ENCODE results near the gene TMCC3. TPM values are rescaled to one million over a fixed set of nuclear protein-coding genes. Genes with fewer than 3 reads are reported as not detected.

TMCC3 gene
- total and polyA plus RNA-seq, 8 donors, result 0.58 to 14.3 (median 5.0) TPM

GRCh38 chr12:94628819-94629472 is 21.4 kb downstream of the TMCC3 start:
- Histone ChIP-seq H3K9me3 (no peaks in the 10 kb centered on the region), H3K4me3 (no peak overlapping the region), H3K27ac (no peak overlapping the region), H3K27me3 (no peaks in the 10 kb centered on the region), H3K36me3 (no peaks in the 10 kb centered on the region), H3K4me1 (no peaks in the 10 kb centered on the region)
- no peak for TF ChIP-seq EP300 (IDR thresholded peaks at IDR 0.05)
- TF ChIP-seq POLR2A (IDR thresholded peaks at IDR 0.05), result no peak
- TF ChIP-seq CTCF (IDR thresholded peaks at IDR 0.05), result no peak
- TF ChIP-seq POLR2AphosphoS5 (IDR thresholded peaks at IDR 0.05), result no peak
- intact Hi-C loops (cut with DNase I; ENCODE audit: low total_unique reads), result no loop called here
- 90 to 94% (median 91%) methylated on average over 6 of the region's 6 CpGs for WGBS, 5 donors
- no peak for DNase-seq

- Histone ChIP-seq H3K27ac (no peak overlapping the region), H3K9me3 (no peaks in the 10 kb centered on the region), H3K27me3 (no peaks in the 10 kb centered on the region), H3K4me3 (no peak overlapping the region), H3K4me1 (peaks cover 0 to 4% (median 1%) of the 10 kb centered on the region in 4 donors), H3K36me3 (no peaks in the 10 kb centered on the region)
- WGBS, 5 donors, result 94 to 98% (median 95%) methylated on average over 4 of the region's 4 CpGs
- DNase-seq, result no peak
- intact Hi-C loops (cut with DNase I; ENCODE audit: low total_unique reads), result no loop called here
- TF ChIP-seq POLR2AphosphoS5 (IDR thresholded peaks at IDR 0.05) (no peak), CTCF (IDR thresholded peaks at IDR 0.05) (no peak), POLR2A (IDR thresholded peaks at IDR 0.05) (no peak), EP300 (IDR thresholded peaks at IDR 0.05) (no peak)
Observed at GRCh38 chr12:94628369-94628768, 22.0 kb downstream of the TMCC3 start.

- no peak for DNase-seq
- 91 to 98% (median 94%) methylated on average over 6 of the region's 6 CpGs for WGBS, 5 donors
- no peak for TF ChIP-seq POLR2A (IDR thresholded peaks at IDR 0.05)
- no peak for TF ChIP-seq EP300 (IDR thresholded peaks at IDR 0.05)
- TF ChIP-seq POLR2AphosphoS5 (IDR thresholded peaks at IDR 0.05), result no peak
- TF ChIP-seq CTCF (IDR thresholded peaks at IDR 0.05), result no peak
- peaks cover 0 to 30% (median 18%) of the 10 kb centered on the region in 4 donors for H3K4me1 ChIP-seq
- H3K4me3 ChIP-seq, result no peak overlapping the region
- H3K27me3 ChIP-seq, result no peaks in the 10 kb centered on the region
- H3K36me3 ChIP-seq, result no peaks in the 10 kb centered on the region
- no peak overlapping the region for H3K27ac ChIP-seq
- intact Hi-C loops (cut with DNase I; ENCODE audit: low total_unique reads), result no loop called here
- no peaks in the 10 kb centered on the region for H3K9me3 ChIP-seq
Observed at GRCh38 chr12:94625531-94625930, 24.8 kb downstream of the TMCC3 start.

GRCh38 chr12:94623161-94623920 is 27.0 kb downstream of the TMCC3 start:
- Histone ChIP-seq H3K4me1 (peaks cover 0 to 31% (median 19%) of the 10 kb centered on the region in 4 donors), H3K27ac (no peak overlapping the region), H3K36me3 (no peaks in the 10 kb centered on the region), H3K4me3 (no peak overlapping the region), H3K9me3 (no peaks in the 10 kb centered on the region), H3K27me3 (no peaks in the 10 kb centered on the region)
- 60 to 72% (median 63%) methylated on average over 11 of the region's 11 CpGs for WGBS, 5 donors
- intact Hi-C loops (cut with DNase I; ENCODE audit: low total_unique reads), result no loop called here
- DNase-seq, result no peak
- no peak for TF ChIP-seq POLR2A (IDR thresholded peaks at IDR 0.05)
- no peak for TF ChIP-seq CTCF (IDR thresholded peaks at IDR 0.05)
- TF ChIP-seq EP300 (IDR thresholded peaks at IDR 0.05), result no peak
- TF ChIP-seq POLR2AphosphoS5 (IDR thresholded peaks at IDR 0.05), result no peak

Data from stomach (tissue), 9 donors.